H1 (cell line): ENCODE results near the gene ACCS. TPM values are rescaled to one million over a fixed set of nuclear protein-coding genes. Genes with fewer than 3 reads are reported as not detected.

ENCODE experiments used
- CTCF ChIA-PET: fragments of 300-600 bp; sonication (Branson Sonifier 250); formaldehyde crosslinking; loops from one replicate; lab custom pipeline; 2021; ENCODE audit not compliant: partially characterized antibody; lab: Charles Lee
- POLR2A ChIA-PET: fragments of 300-600 bp; sonication (Branson Sonifier 250); formaldehyde crosslinking; loops from one replicate; lab custom pipeline; 2021; ENCODE audit warnings: inconsistent platforms; ENCODE audit not compliant: partially characterized antibody; lab: Charles Lee
- DNase-seq, 2 experiments: peaks; one replicate each; pipeline versions ENCODE4 v3.0.0 to v3.0.0-alpha.2; 2010 to 2022; ENCODE audit warnings: low spot score in 2 of 2, low read depth in 1 of 2, mixed read lengths in 1 of 2
- FAIRE-seq: peaks from 2 replicates; lab custom pipeline; 2011; peaks lifted over from hg19 to GRCh38; lab: Jason Lieb, UNC
- H2AFZ ChIP-seq: 2 replicates; pipeline ENCODE4 v1.8.1; 2012; ENCODE audit warnings: low read length, inconsistent platforms
- H2AK5ac ChIP-seq: 2 replicates; pipeline ENCODE4 v1.6.1; 2013; ENCODE audit warnings: low read depth, low read length
- H2BK120ac ChIP-seq: replicated peaks from 2 replicates; pipeline ENCODE3; 2013; ENCODE audit warnings: low read depth, low read length, inconsistent platforms
- H2BK12ac ChIP-seq: 2 replicates; pipeline ENCODE4 v1.6.1; 2013; ENCODE audit warnings: low read depth, low read length
- H2BK15ac ChIP-seq: 2 replicates; pipeline ENCODE4 v1.6.1; 2013; ENCODE audit warnings: low read length
- H2BK20ac ChIP-seq: 2 replicates; pipeline ENCODE4 v1.6.1; 2013; ENCODE audit warnings: low read length
- H2BK5ac ChIP-seq: 2 replicates; pipeline ENCODE4 v1.6.1; 2013; ENCODE audit warnings: low read depth, low read length
- H3K14ac ChIP-seq: 2 replicates; pipeline ENCODE4 v1.6.1; 2013; ENCODE audit warnings: inconsistent platforms; ENCODE audit not compliant: insufficient read length
- H3K18ac ChIP-seq: 2 replicates; pipeline ENCODE4 v1.6.1; 2013; ENCODE audit warnings: low read length; ENCODE audit errors: extremely low read depth
- H3K23ac ChIP-seq: 2 replicates; pipeline ENCODE4 v1.6.1; 2013; ENCODE audit warnings: inconsistent platforms; ENCODE audit not compliant: insufficient read length
- H3K23me2 ChIP-seq: 2 replicates; pipeline ENCODE4 v1.6.1; 2013; ENCODE audit warnings: low read depth, low read length
- H3K27ac ChIP-seq: 2 replicates; pipeline ENCODE4 v1.6.1; 2011; ENCODE audit warnings: low read depth, low read length, inconsistent platforms
- H3K27me3 ChIP-seq, 4 experiments: replicated peaks in 1 of 4; 1 replicate in 1 of 4; 2 replicates in 3 of 4; pipeline versions ENCODE4 v1.6.1 to v1.8.1; 2011 to 2013; ENCODE audit warnings: low read length in 3 of 4, mild to moderate bottlenecking in 3 of 4, inconsistent platforms in 2 of 4, mixed read lengths in 2 of 4, moderate library complexity in 1 of 4; ENCODE audit not compliant: control insufficient read depth in 3 of 4, insufficient read depth in 3 of 4; ENCODE audit errors: extremely low read depth in 1 of 4
- H3K36me3 ChIP-seq, 4 experiments: 2 replicates each; pipeline versions ENCODE4 v1.6.1 to v1.8.1; 2011 to 2013; ENCODE audit warnings: mild to moderate bottlenecking in 4 of 4, low read length in 3 of 4, moderate library complexity in 2 of 4, control low read depth in 1 of 4, inconsistent platforms in 1 of 4; ENCODE audit not compliant: insufficient read depth in 4 of 4, control insufficient read depth in 2 of 4
- H3K4ac ChIP-seq: replicated peaks from 2 replicates; pipeline ENCODE3; 2013; ENCODE audit warnings: low read length, low read depth, mixed read lengths, inconsistent platforms; ENCODE audit not compliant: insufficient read length
- H3K4me1 ChIP-seq, 4 experiments: replicated peaks in 1 of 4; 1 replicate in 1 of 4; 2 replicates in 3 of 4; pipeline versions ENCODE4 v1.6.1 to v1.8.1; 2011 to 2013; ENCODE audit warnings: low read length in 3 of 4, inconsistent platforms in 2 of 4, mixed read lengths in 1 of 4; ENCODE audit not compliant: insufficient read depth in 4 of 4, control insufficient read depth in 3 of 4
- H3K4me2 ChIP-seq, 2 experiments: 2 replicates each; pipeline versions ENCODE4 v1.6.1 to v1.8.1; 2011 to 2013; ENCODE audit warnings: low read depth in 2 of 2, low read length in 2 of 2, control low read depth in 1 of 2, inconsistent platforms in 1 of 2, mild to moderate bottlenecking in 1 of 2; ENCODE audit not compliant: insufficient read depth in 1 of 2
- H3K4me3 ChIP-seq, 4 experiments: fragments of 200-600, 300-600 bp in 1 of 4; sonication (generic), shearing (Covaris generic), sonication (Bioruptor Twin) in 1 of 4; 2 replicates each; pipeline versions ENCODE4 v1.5.1 to v1.8.1; 2011 to 2016; ENCODE audit warnings: low read length in 4 of 4, low read depth in 3 of 4, control low read depth in 2 of 4, inconsistent platforms in 2 of 4, mild to moderate bottlenecking in 2 of 4, mixed read lengths in 1 of 4, moderate library complexity in 1 of 4; ENCODE audit not compliant: insufficient read depth in 2 of 4; ENCODE audit errors: extremely low read depth in 1 of 4
- H3K56ac ChIP-seq: replicated peaks from 2 replicates; pipeline ENCODE3; 2013; ENCODE audit warnings: low read depth, mild to moderate bottlenecking, mixed read lengths, low read length, inconsistent platforms; ENCODE audit not compliant: insufficient read length
- H3K79me1 ChIP-seq: 2 replicates; pipeline ENCODE4 v1.6.1; 2013; ENCODE audit warnings: low read depth, low read length, control low read depth
- H3K79me2 ChIP-seq, 2 experiments: 2 replicates each; pipeline versions ENCODE4 v1.6.1 to v1.8.1; 2012 to 2013; ENCODE audit warnings: low read length in 2 of 2, mild to moderate bottlenecking in 2 of 2, inconsistent platforms in 1 of 2; ENCODE audit not compliant: insufficient read depth in 2 of 2, control insufficient read depth in 1 of 2
- H3K9ac ChIP-seq, 4 experiments: replicated peaks in 1 of 4; 1 replicate in 1 of 4; 2 replicates in 3 of 4; pipeline versions ENCODE4 v1.6.1 to v1.8.1; 2011 to 2013; ENCODE audit warnings: low read depth in 3 of 4, low read length in 3 of 4, control low read depth in 2 of 4, mild to moderate bottlenecking in 2 of 4, moderate library complexity in 2 of 4, inconsistent platforms in 1 of 4; ENCODE audit errors: extremely low read depth in 1 of 4
- H3K9me3 ChIP-seq, 2 experiments: 2 replicates each; pipeline versions ENCODE4 v1.6.1 to v1.8.1; 2012 to 2013; ENCODE audit warnings: mild to moderate bottlenecking in 2 of 2, moderate library complexity in 2 of 2, control low read depth in 1 of 2, inconsistent platforms in 1 of 2, low read depth in 1 of 2, low read length in 1 of 2, mixed read lengths in 1 of 2; ENCODE audit not compliant: insufficient read depth in 2 of 2
- H4K20me1 ChIP-seq, 2 experiments: replicated peaks in 1 of 2; 2 replicates each; pipeline versions ENCODE3 to v1.8.1; 2011 to 2013; ENCODE audit warnings: inconsistent platforms in 2 of 2, low read length in 2 of 2, mild to moderate bottlenecking in 1 of 2; ENCODE audit not compliant: insufficient read depth in 2 of 2, control insufficient read depth in 1 of 2
- H4K5ac ChIP-seq: 2 replicates; pipeline ENCODE4 v1.6.1; 2013; ENCODE audit warnings: low read length, low read depth, mixed read lengths, inconsistent platforms; ENCODE audit not compliant: insufficient read length
- H4K8ac ChIP-seq: 2 replicates; pipeline ENCODE4 v1.8.0; 2013; ENCODE audit warnings: mild to moderate bottlenecking, moderate library complexity, low read length, inconsistent platforms; ENCODE audit not compliant: insufficient read depth; ENCODE audit errors: extremely low read depth
- H4K91ac ChIP-seq: replicated peaks from 2 replicates; pipeline ENCODE3; 2013; ENCODE audit warnings: low read length, mixed read lengths, inconsistent platforms; ENCODE audit not compliant: insufficient read length
- TAF7 ChIP-seq: optimal IDR thresholded peaks from 2 replicates; pipeline ENCODE3; 2011; ENCODE audit warnings: low read depth, mild to moderate bottlenecking, inconsistent platforms, low read length, moderate library complexity, borderline replicate concordance
- WGBS, 2 experiments: shearing (Covaris generic) in 1 of 2; methylation state at CpG; one replicate each; pipeline versions ENCODE4 v1.1.6 to v1.1.7; 2013 to 2015; ENCODE audit warnings: low lambda C conversion rate in 2 of 2, mixed read lengths in 2 of 2, inconsistent platforms in 1 of 2, low coverage in 1 of 2, missing lambda C conversion rate in 1 of 2; ENCODE audit not compliant: insufficient replicate concordance in 2 of 2, insufficient coverage in 1 of 2, insufficient read length in 1 of 2; ENCODE audit errors: extremely low coverage in 1 of 2, missing lambda C conversion rate in 1 of 2; 5-methylcytosine and 5-hydroxymethylcytosine counted together
- polyA plus RNA-seq, 7 experiments: library from polyadenylated mRNA; depleted of rRNA in 3 of 7; stranded (reverse) in 5 of 7; unstranded in 2 of 7; fragments of >200 nt in 5 of 7; fragments of 200-250 nt in 2 of 7; gene quantifications; 1 replicate in 5 of 7; 2 replicates in 1 of 7; 4 replicates in 1 of 7; pipeline versions ENCODE4 v1.2.1 to v1.2.3, GENCODE V29; 2011 to 2013; ENCODE audit warnings: missing spikeins in 2 of 7, mixed read lengths in 2 of 7
- total RNA-seq: library from RNA; stranded (reverse); fragmentation: NEBNext Ultra II Directional; extraction: Animal tissue kit (Norgen Biotek cat#: 25700); gene quantifications from 2 replicates; pipeline ENCODE4 v1.2.1, GENCODE V29; 2021

Gene ACCS
- total and polyA plus RNA-seq, 2 of the 8 experiments (the other 6 are each of a cell fraction or from before 2014, with no cell fraction given) = 6.0 to 8.0 TPM

GRCh38 chr11:44127130-44127529 lies 61.1 kb downstream of the ACCS start:
- no peak overlapping the region for H2AK5ac ChIP-seq
- no peaks in the 10 kb centered on the region for H3K79me1 ChIP-seq
- no peaks in the 10 kb centered on the region; the same call in 1 of the 2 replicates for H3K23me2 ChIP-seq
- H3K4me2 ChIP-seq = no peak overlapping the region
- H2BK5ac ChIP-seq = no peak overlapping the region
- no peaks in the 10 kb centered on the region for H3K9me3 ChIP-seq
- no peak overlapping the region for H2BK15ac ChIP-seq
- H4K91ac ChIP-seq = no peak overlapping the region
- H3K36me3 ChIP-seq = peaks cover 2 to 24% (median 8%) of the 10 kb centered on the region in 4 experiments; a peak in 6 of 8 replicates
- H2BK120ac ChIP-seq = no peak overlapping the region
- FAIRE-seq (no peak), DNase-seq (no peak)
- no peak overlapping the region for H3K56ac ChIP-seq
- no peak overlapping the region for H2BK12ac ChIP-seq
- H3K4me3 ChIP-seq = no peak overlapping the region
- no peak overlapping the region for H3K9ac ChIP-seq
- H3K79me2 ChIP-seq = no peaks in the 10 kb centered on the region
- H2BK20ac ChIP-seq = no peak overlapping the region
- WGBS, 2 experiments = 94% methylated on average over 8 of the region's 8 CpGs; no CpG with 5 or more reads in 1 of the 2 experiments
- no peak overlapping the region for H3K4ac ChIP-seq
- H3K4me1 ChIP-seq = no peaks in the 10 kb centered on the region
- no peak overlapping the region for H3K14ac ChIP-seq
- POLR2A ChIA-PET = interaction anchor here (1.0 kb wide), 1 partner anchor 90 kb away, joined by 3 read pairs; no protein-coding TSS in a partner anchor
- CTCF ChIA-PET = interaction anchor here (0.8 to 2.8 kb wide), 3 partner anchors 9 to 23 kb away, joined by 4 to 6 read pairs (median 5); no protein-coding TSS in a partner anchor
- no peak overlapping the region for H2AFZ ChIP-seq
- no peak overlapping the region for H4K5ac ChIP-seq
- peaks cover 0 to 3% of the 10 kb centered on the region in 2 experiments for H4K20me1 ChIP-seq
- H3K27me3 ChIP-seq = no peaks in the 10 kb centered on the region
- H4K8ac ChIP-seq = no peak overlapping the region
- no peak overlapping the region for H3K27ac ChIP-seq
- no peak overlapping the region for H3K23ac ChIP-seq
- H3K18ac ChIP-seq = no peak overlapping the region
- TF ChIP-seq TAF7 = no peak
